Measurements from ENCODE around the gene GAGE13.
"Not testable (repeated sequence)": the region's sequence is repeated elsewhere in the genome, so short reads cannot be mapped to it uniquely, and the experiment has no call there.

DNA sequence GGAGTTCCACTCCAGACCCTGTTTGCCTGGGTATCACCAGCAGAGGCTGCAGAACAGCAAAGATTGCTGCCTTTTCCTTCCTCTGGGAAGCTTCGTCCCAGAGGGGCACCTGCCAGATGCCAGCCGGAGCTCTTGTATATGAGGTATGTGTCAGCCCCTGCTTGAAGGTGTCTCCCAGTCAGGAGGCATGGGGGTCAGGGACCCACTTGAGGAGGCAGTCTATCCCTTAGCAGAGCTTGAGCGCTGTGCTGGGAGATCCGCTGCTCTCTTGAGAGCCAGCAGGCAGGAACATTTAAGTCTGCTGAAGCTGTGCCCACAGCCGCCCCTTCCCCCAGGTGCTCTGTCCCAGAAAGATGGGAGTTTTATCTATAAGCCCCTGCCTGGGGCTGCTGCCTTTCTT is 32.1 kb upstream of the GAGE13 start:
- not testable (repeated sequence) for TF ChIP-seq CTCF, POLR2A, EP300, POLR2AphosphoS5 (IDR thresholded peaks at IDR 0.05)
